Hepatocyte (in vitro differentiated cells): ENCODE results near the gene RFTN2. TPM values are rescaled to one million over a fixed set of nuclear protein-coding genes. Genes with fewer than 3 reads are reported as not detected.
A peak's percentile ranks its signal among the peaks of the same experiment; 100 is the strongest.

ENCODE experiments used
- DNase-seq: peaks from one replicate; pipeline ENCODE4 v3.0.0-alpha.2; 2016; ENCODE audit warnings: low spot score
- H2AFZ ChIP-seq: fragments of 200-600 bp; sonication (generic); 2 replicates; pipeline ENCODE4 v1.6.0; 2016; ENCODE audit warnings: antibody characterized with exemption, mild to moderate bottlenecking
- H3K27ac ChIP-seq: fragments of 200-600 bp; sonication (generic); 2 replicates; pipeline ENCODE4 v1.5.1; 2016; ENCODE audit warnings: mild to moderate bottlenecking
- H3K27me3 ChIP-seq: fragments of 200-600 bp; sonication (generic); 2 replicates; pipeline ENCODE4 v1.6.1; 2016
- H3K36me3 ChIP-seq: fragments of 200-600 bp; sonication (generic); replicated peaks from 2 replicates; pipeline ENCODE4 v1.5.1; 2016; ENCODE audit warnings: low read depth; ENCODE audit not compliant: insufficient read depth
- H3K4me1 ChIP-seq: fragments of 200-600 bp; sonication (generic); 2 replicates; pipeline ENCODE4 v1.5.1; 2016; ENCODE audit warnings: mild to moderate bottlenecking, moderate library complexity; ENCODE audit not compliant: insufficient read depth
- H3K4me2 ChIP-seq: fragments of 200-600 bp; sonication (generic); 2 replicates; pipeline ENCODE4 v1.6.0; 2016
- H3K4me3 ChIP-seq: fragments of 200-600 bp; sonication (generic); 2 replicates; pipeline ENCODE4 v1.5.1; 2016; ENCODE audit warnings: mild to moderate bottlenecking
- H3K79me2 ChIP-seq: fragments of 200-600 bp; sonication (generic); 2 replicates; pipeline ENCODE4 v1.6.0; 2017; ENCODE audit warnings: mild to moderate bottlenecking
- H3K9me2 ChIP-seq: fragments of 200-600 bp; sonication (generic); replicated peaks from 2 replicates; pipeline ENCODE4 v1.6.0; 2017; ENCODE audit warnings: mild to moderate bottlenecking; ENCODE audit not compliant: insufficient read depth
- H3K9me3 ChIP-seq: fragments of 200-600 bp; sonication (generic); 2 replicates; pipeline ENCODE4 v1.5.1; 2016; ENCODE audit warnings: low read depth, mild to moderate bottlenecking
- H4K20me1 ChIP-seq: fragments of 200-600 bp; sonication (generic); 2 replicates; pipeline ENCODE4 v1.6.0; 2016; ENCODE audit warnings: mild to moderate bottlenecking; ENCODE audit not compliant: insufficient read depth, poor library complexity, severe bottlenecking
- EZH2 ChIP-seq: fragments of 200-600 bp; sonication (generic); IDR thresholded peaks from 2 replicates; pipeline ENCODE4 v1.6.1; 2016; ENCODE audit warnings: antibody characterized with exemption, mild to moderate bottlenecking, borderline replicate concordance
- EZH2phosphoT487 ChIP-seq: fragments of 200-600 bp; sonication (generic); IDR thresholded peaks from one replicate; pipeline ENCODE4 v1.6.1; 2018; ENCODE audit warnings: antibody characterized with exemption, mild to moderate bottlenecking, low read depth, moderate library complexity; ENCODE audit not compliant: unreplicated experiment, severe bottlenecking
- WGBS: methylation state at CpG from one replicate; pipeline ENCODE4 v1.1.6; 2016; ENCODE audit warnings: low lambda C conversion rate; ENCODE audit errors: missing lambda C conversion rate; 5-methylcytosine and 5-hydroxymethylcytosine counted together
- polyA plus RNA-seq: library from polyadenylated mRNA; unstranded; fragments of >200 nt; fragmentation: Nextera tagmentation; extraction: Ambion mirVana; gene quantifications from 2 replicates; pipeline ENCODE4 v1.2.1, GENCODE V29; 2016
- total RNA-seq: library from RNA; depleted of rRNA; stranded (reverse); fragments of >200 nt; gene quantifications from 2 replicates; pipeline ENCODE4 v1.2.3, GENCODE V29; 2014
- TF ChIP-seq, protein P1 (sequence below): fragments of 200-600 bp; sonication (generic); IDR thresholded peaks from 2 replicates; pipeline ENCODE4 v1.5.1; 2016; ENCODE audit warnings: antibody characterized with exemption, mild to moderate bottlenecking; ENCODE audit not compliant: poor library complexity

The RFTN2 gene
- total and polyA plus RNA-seq, 2 experiments from 2014 or later: 2.0 to 8.7 TPM

DNA sequence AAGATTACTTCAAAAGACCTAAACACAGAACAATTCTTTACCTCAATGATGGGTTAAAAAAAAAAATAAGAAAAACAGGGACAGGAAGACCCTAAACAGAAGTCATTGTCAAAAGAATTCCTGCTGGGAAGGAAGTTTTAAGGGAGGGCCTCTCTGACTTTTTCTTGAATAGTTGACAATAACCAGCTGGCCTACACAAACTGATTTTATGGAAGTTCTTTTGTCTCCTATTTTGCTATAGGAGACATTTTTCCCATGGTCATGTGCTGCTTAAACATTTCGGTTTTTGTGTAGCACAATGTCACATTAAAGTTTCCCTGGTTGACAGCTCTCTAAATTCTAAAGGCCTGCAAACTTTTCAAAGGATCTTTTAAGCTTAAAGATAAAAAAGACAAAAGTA, 55.3 kb downstream of the RFTN2 start:
- Histone ChIP-seq H3K79me2 (no peaks in the 10 kb centered on the region), H4K20me1 (no peaks in the 10 kb centered on the region), H3K9me3 (no peaks in the 10 kb centered on the region), H3K9me2 (no peaks in the 10 kb centered on the region), H3K4me2 (no peak overlapping the region), H3K27me3 (no peaks in the 10 kb centered on the region), H3K27ac (no peak overlapping the region), H2AFZ (no peak overlapping the region), H3K4me3 (no peak overlapping the region), H3K36me3 (no peaks in the 10 kb centered on the region), H3K4me1 (no peaks in the 10 kb centered on the region)
- no peak for DNase-seq
- 68% methylated on average over 1 of the region's 1 CpG for WGBS
- TF ChIP-seq, protein P1, sequence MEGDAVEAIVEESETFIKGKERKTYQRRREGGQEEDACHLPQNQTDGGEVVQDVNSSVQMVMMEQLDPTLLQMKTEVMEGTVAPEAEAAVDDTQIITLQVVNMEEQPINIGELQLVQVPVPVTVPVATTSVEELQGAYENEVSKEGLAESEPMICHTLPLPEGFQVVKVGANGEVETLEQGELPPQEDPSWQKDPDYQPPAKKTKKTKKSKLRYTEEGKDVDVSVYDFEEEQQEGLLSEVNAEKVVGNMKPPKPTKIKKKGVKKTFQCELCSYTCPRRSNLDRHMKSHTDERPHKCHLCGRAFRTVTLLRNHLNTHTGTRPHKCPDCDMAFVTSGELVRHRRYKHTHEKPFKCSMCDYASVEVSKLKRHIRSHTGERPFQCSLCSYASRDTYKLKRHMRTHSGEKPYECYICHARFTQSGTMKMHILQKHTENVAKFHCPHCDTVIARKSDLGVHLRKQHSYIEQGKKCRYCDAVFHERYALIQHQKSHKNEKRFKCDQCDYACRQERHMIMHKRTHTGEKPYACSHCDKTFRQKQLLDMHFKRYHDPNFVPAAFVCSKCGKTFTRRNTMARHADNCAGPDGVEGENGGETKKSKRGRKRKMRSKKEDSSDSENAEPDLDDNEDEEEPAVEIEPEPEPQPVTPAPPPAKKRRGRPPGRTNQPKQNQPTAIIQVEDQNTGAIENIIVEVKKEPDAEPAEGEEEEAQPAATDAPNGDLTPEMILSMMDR: no peak
- TF ChIP-seq EZH2 (no peak), EZH2phosphoT487 (no peak)

DNA sequence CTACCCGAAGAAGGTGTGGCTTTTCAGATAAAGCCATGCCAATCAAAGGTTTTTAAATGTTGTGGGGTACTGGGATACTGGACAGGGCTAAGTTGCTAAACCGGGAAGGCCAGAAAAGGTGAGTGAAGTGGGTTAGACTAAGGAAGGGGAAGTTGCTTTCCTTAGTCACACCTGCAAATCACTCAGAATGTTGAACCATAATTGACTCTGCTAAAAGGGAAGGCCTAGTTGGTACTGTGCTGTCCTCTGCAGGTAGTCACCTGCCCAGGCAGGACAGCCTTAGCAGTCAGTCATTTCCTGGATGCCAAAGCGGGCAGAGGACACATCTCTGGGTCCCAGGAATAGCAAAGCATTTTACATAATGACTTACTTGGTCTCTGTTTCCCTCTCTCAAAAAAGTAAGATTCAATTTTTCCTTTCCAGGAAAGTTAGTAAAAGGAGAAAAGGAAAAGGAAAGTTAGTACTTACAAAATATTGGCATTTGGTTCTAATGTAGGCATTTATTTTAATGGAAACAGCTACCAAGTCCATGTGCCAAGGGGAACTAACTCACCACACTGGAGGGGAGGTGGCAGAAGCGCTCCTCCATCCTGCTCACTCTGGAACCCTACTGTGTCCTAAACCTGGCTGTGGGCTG, 60.3 kb downstream of the RFTN2 start:
- no peaks in the 10 kb centered on the region for H4K20me1 ChIP-seq
- H3K79me2 ChIP-seq: no peaks in the 10 kb centered on the region
- no peaks in the 10 kb centered on the region for H3K9me3 ChIP-seq
- H3K27ac ChIP-seq: peak overlapping the region; percentile 52
- no peaks in the 10 kb centered on the region for H3K27me3 ChIP-seq
- H3K4me1 ChIP-seq: peaks cover 10% of the 10 kb centered on the region
- no peak overlapping the region for H3K4me2 ChIP-seq
- 67% methylated on average over 4 of the region's 4 CpGs for WGBS
- TF ChIP-seq, protein P1: peak; percentile 40
- TF ChIP-seq EZH2 (no peak), EZH2phosphoT487 (no peak)
- no peak overlapping the region for H2AFZ ChIP-seq
- peak; percentile 56 for DNase-seq
- H3K4me3 ChIP-seq: no peak overlapping the region
- H3K36me3 ChIP-seq: no peaks in the 10 kb centered on the region
- no peaks in the 10 kb centered on the region for H3K9me2 ChIP-seq

DNA sequence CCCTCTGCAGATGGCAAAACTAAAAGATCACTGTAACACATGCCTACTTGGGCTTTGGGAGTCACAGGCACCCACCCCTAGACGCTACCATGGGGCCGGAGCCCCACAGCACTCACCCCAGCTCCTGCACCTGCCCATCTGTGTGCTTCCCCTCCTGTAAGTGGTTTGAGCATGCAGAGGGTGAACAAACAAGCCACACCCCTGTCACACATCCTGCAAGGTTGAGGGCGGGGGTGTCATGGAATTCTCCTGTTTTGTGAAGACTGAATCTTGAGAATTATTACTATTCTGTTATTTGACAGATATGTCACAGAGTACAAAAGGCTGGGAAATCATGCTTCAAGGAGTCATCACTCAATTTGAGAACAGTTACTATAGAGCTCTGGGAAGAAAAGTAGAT, 60.9 kb downstream of the RFTN2 start:
- Histone ChIP-seq H3K79me2 (no peaks in the 10 kb centered on the region), H3K4me1 (peaks cover 10% of the 10 kb centered on the region), H3K4me3 (no peak overlapping the region), H4K20me1 (no peaks in the 10 kb centered on the region), H3K9me3 (no peaks in the 10 kb centered on the region), H3K4me2 (peak overlapping the region; percentile 15), H3K27me3 (no peaks in the 10 kb centered on the region), H3K36me3 (no peaks in the 10 kb centered on the region), H3K27ac (peak overlapping the region; percentile 32), H3K9me2 (no peaks in the 10 kb centered on the region), H2AFZ (no peak overlapping the region)
- WGBS: 69% methylated on average over 3 of the region's 3 CpGs
- no peak for TF ChIP-seq EZH2phosphoT487
- no peak for TF ChIP-seq EZH2
- DNase-seq: no peak

DNA sequence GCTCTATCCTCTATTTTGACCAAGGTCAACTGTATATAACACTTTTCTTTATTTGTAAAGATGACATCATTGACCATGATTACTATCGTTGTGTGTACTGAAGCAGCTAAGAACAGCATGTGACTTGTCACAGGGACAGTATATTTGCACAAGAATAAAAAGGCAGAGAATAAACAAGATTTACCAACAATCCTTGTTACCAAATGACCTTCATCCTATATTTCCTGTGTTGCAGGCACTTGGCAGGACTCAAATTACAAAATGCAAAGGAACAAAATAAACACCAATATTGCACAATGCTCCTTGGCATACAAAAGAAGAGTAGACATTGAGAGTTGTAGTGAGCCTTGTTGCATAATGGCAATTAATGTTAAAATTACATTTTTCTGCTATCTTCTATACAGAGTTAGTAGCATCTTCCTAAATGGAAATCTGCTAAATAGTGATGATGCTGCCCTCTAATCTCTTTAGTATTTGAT, 61.8 kb downstream of the RFTN2 start:
- no peak overlapping the region for H3K4me3 ChIP-seq
- H3K79me2 ChIP-seq: no peaks in the 10 kb centered on the region
- H4K20me1 ChIP-seq: no peaks in the 10 kb centered on the region
- DNase-seq: peak; percentile 40
- H3K9me3 ChIP-seq: no peaks in the 10 kb centered on the region
- H3K36me3 ChIP-seq: no peaks in the 10 kb centered on the region
- no peaks in the 10 kb centered on the region for H3K9me2 ChIP-seq
- H2AFZ ChIP-seq: no peak overlapping the region
- H3K4me2 ChIP-seq: peak overlapping the region; percentile 18
- peaks cover 10% of the 10 kb centered on the region for H3K4me1 ChIP-seq
- 19% methylated on average over 1 of the region's 1 CpG for WGBS
- TF ChIP-seq, protein P1: no peak
- no peak for TF ChIP-seq EZH2
- TF ChIP-seq EZH2phosphoT487: no peak
- H3K27ac ChIP-seq: peak overlapping the region; percentile 61
- H3K27me3 ChIP-seq: no peaks in the 10 kb centered on the region
